Neural progenitor cell (in vitro differentiated cells): ENCODE results near the gene C1orf21. TPM values are rescaled to one million over a fixed set of nuclear protein-coding genes. Genes with fewer than 3 reads are reported as not detected.

Experiments
- DNase-seq: peaks from one replicate; pipeline ENCODE4 v3.0.0-alpha.2; 2016; ENCODE audit warnings: low spot score
- H2AFZ ChIP-seq: fragments of 200-600 bp; sonication (generic); replicated peaks from 2 replicates; pipeline ENCODE4 v1.6.1; 2016; ENCODE audit warnings: antibody characterized with exemption
- H3F3A ChIP-seq: fragments of 200-600 bp; sonication (generic); 2 replicates; pipeline ENCODE4 v1.6.1; 2016; ENCODE audit warnings: antibody characterized with exemption, low read depth
- H3K27ac ChIP-seq: fragments of 200-600 bp; sonication (generic); 2 replicates; pipeline ENCODE4 v1.5.1; 2016; ENCODE audit warnings: mild to moderate bottlenecking
- H3K27me3 ChIP-seq: fragments of 200-600 bp; sonication (generic); 2 replicates; pipeline ENCODE4 v1.6.1; 2016; ENCODE audit warnings: mild to moderate bottlenecking, moderate library complexity
- H3K36me3 ChIP-seq: fragments of 200-600 bp; sonication (generic); 2 replicates; pipeline ENCODE4 v1.5.1; 2016
- H3K4me1 ChIP-seq: fragments of 200-600 bp; sonication (generic); 2 replicates; pipeline ENCODE4 v1.6.1; 2016; ENCODE audit warnings: mixed run types
- H3K4me2 ChIP-seq: fragments of 200-600 bp; sonication (generic); 2 replicates; pipeline ENCODE4 v1.6.1; 2016
- H3K4me3 ChIP-seq: fragments of 200-600 bp; sonication (generic); 2 replicates; pipeline ENCODE4 v1.5.1; 2016
- H3K79me2 ChIP-seq: fragments of 200-600 bp; sonication (generic); 2 replicates; pipeline ENCODE4 v1.6.1; 2016; ENCODE audit warnings: low read depth
- H3K9ac ChIP-seq: fragments of 200-600 bp; sonication (generic); 2 replicates; pipeline ENCODE4 v1.6.1; 2016
- H3K9me3 ChIP-seq: fragments of 200-600 bp; sonication (generic); 2 replicates; pipeline ENCODE4 v1.5.1; 2016; ENCODE audit warnings: low read depth
- H4K20me1 ChIP-seq: fragments of 200-600 bp; sonication (generic); 2 replicates; pipeline ENCODE4 v1.6.1; 2016; ENCODE audit warnings: low read depth
- H3K27ac Mint-ChIP-seq: 3 replicates; pipeline ENCODE4 v1.8.0; 2021; ENCODE audit warnings: mixed read lengths
- H3K27me3 Mint-ChIP-seq: 2 replicates; pipeline ENCODE4 v1.8.0; 2022; ENCODE audit warnings: low read depth, mild to moderate bottlenecking, inconsistent platforms, moderate library complexity, mixed read lengths; ENCODE audit not compliant: insufficient read depth
- H3K36me3 Mint-ChIP-seq: 3 replicates; pipeline ENCODE4 v1.8.0; 2021; ENCODE audit warnings: mixed read lengths
- H3K4me1 Mint-ChIP-seq: 3 replicates; pipeline ENCODE4 v1.8.0; 2021; ENCODE audit warnings: mixed read lengths
- H3K4me3 Mint-ChIP-seq: 3 replicates; pipeline ENCODE4 v1.8.0; 2021; ENCODE audit warnings: mild to moderate bottlenecking, moderate library complexity, mixed read lengths
- H3K9me3 Mint-ChIP-seq: 3 replicates; pipeline ENCODE4 v1.8.0; 2020; ENCODE audit warnings: mixed read lengths
- CTCF ChIP-seq: fragments of 200-600 bp; sonication (generic); IDR thresholded peaks from 2 replicates; pipeline ENCODE4 v1.5.1; 2017; ENCODE audit warnings: antibody characterized with exemption, mild to moderate bottlenecking
- EZH2 ChIP-seq: fragments of 200-600 bp; sonication (generic); IDR thresholded peaks from 2 replicates; pipeline ENCODE4 v1.6.1; 2017; ENCODE audit warnings: antibody characterized with exemption, mild to moderate bottlenecking, moderate library complexity
- EZH2phosphoT487 ChIP-seq: fragments of 200-600 bp; sonication (generic); IDR thresholded peaks from 2 replicates; pipeline ENCODE4 v1.6.1; 2017; ENCODE audit warnings: antibody characterized with exemption
- total RNA-seq: library from RNA; depleted of rRNA; stranded (reverse); fragments of >200 nt; gene quantifications from 2 replicates; pipeline ENCODE4 v1.2.3, GENCODE V29; 2015; ENCODE audit warnings: low replicate concordance

C1orf21 gene
- total RNA-seq, 1 donor from 2014 or later, result 117 TPM

GRCh38 chr1:184545601-184546000 lies 158.8 kb downstream of the C1orf21 start:
- no peak for TF ChIP-seq EZH2phosphoT487
- TF ChIP-seq EZH2, result no peak
- no peak for TF ChIP-seq CTCF

GRCh38 chr1:184552446-184552845 lies 165.6 kb downstream of the C1orf21 start:
- H3K27ac ChIP-seq, result no peak overlapping the region
- H3K36me3 ChIP-seq, result no peaks in the 10 kb centered on the region
- no peak overlapping the region for H2AFZ ChIP-seq
- H3K27me3 Mint-ChIP-seq, result no peaks in the 10 kb centered on the region
- TF ChIP-seq EZH2phosphoT487 (no peak), EZH2 (no peak), CTCF (no peak)
- no peak overlapping the region for H3K4me2 ChIP-seq
- H3F3A ChIP-seq, result no peaks in the 10 kb centered on the region
- no peaks in the 10 kb centered on the region for H4K20me1 ChIP-seq
- peaks cover 2% of the 10 kb centered on the region for H3K4me1 Mint-ChIP-seq
- peaks cover 24% of the 10 kb centered on the region for H3K79me2 ChIP-seq
- no peaks in the 10 kb centered on the region for H3K36me3 Mint-ChIP-seq
- H3K9ac ChIP-seq, result no peak overlapping the region
- no peak overlapping the region for H3K27ac Mint-ChIP-seq
- no peak for DNase-seq
- no peaks in the 10 kb centered on the region for H3K9me3 Mint-ChIP-seq
- no peak overlapping the region for H3K4me3 Mint-ChIP-seq
- no peak overlapping the region for H3K4me3 ChIP-seq
- H3K4me1 ChIP-seq, result peaks cover 9% of the 10 kb centered on the region
- H3K27me3 ChIP-seq, result no peaks in the 10 kb centered on the region
- H3K9me3 ChIP-seq, result no peaks in the 10 kb centered on the region

More at GRCh38 chr1:184545601-184546000, 158.8 kb downstream of the C1orf21 start:
- Histone ChIP-seq H3K36me3 (no peaks in the 10 kb centered on the region), H3K9ac (no peak overlapping the region), H3K4me1 (no peaks in the 10 kb centered on the region), H3K27ac (no peak overlapping the region), H3K4me2 (no peak overlapping the region), H3K79me2 (peaks cover 7% of the 10 kb centered on the region), H4K20me1 (no peaks in the 10 kb centered on the region), H3K9me3 (no peaks in the 10 kb centered on the region), H3K27me3 (no peaks in the 10 kb centered on the region), H3F3A (no peaks in the 10 kb centered on the region), H3K4me3 (no peak overlapping the region), H2AFZ (no peak overlapping the region)
- Mint-ChIP-seq H3K36me3 (peaks cover 6% of the 10 kb centered on the region), H3K4me1 (no peaks in the 10 kb centered on the region), H3K9me3 (no peaks in the 10 kb centered on the region), H3K4me3 (no peak overlapping the region), H3K27me3 (no peaks in the 10 kb centered on the region), H3K27ac (no peak overlapping the region)
- no peak for DNase-seq

- Histone ChIP-seq H3K79me2 (peaks cover 31% of the 10 kb centered on the region), H4K20me1 (no peaks in the 10 kb centered on the region), H3K4me3 (no peak overlapping the region), H3K4me2 (no peak overlapping the region), H3F3A (no peaks in the 10 kb centered on the region), H3K9me3 (no peaks in the 10 kb centered on the region), H3K27me3 (no peaks in the 10 kb centered on the region), H2AFZ (no peak overlapping the region), H3K36me3 (no peaks in the 10 kb centered on the region), H3K27ac (no peak overlapping the region), H3K4me1 (peaks cover 9% of the 10 kb centered on the region), H3K9ac (no peak overlapping the region)
- no peak for DNase-seq
- H3K36me3 Mint-ChIP-seq, result no peaks in the 10 kb centered on the region
- no peak overlapping the region for H3K4me3 Mint-ChIP-seq
- no peak for TF ChIP-seq EZH2
- TF ChIP-seq CTCF, result no peak
- TF ChIP-seq EZH2phosphoT487, result no peak
- no peaks in the 10 kb centered on the region for H3K9me3 Mint-ChIP-seq
- no peak overlapping the region for H3K27ac Mint-ChIP-seq
- no peaks in the 10 kb centered on the region for H3K27me3 Mint-ChIP-seq
- H3K4me1 Mint-ChIP-seq, result peaks cover 2% of the 10 kb centered on the region
Observed at GRCh38 chr1:184553845-184554244, 167.0 kb downstream of the C1orf21 start.
